Vagina (tissue), 2 donors: ENCODE measurements around the gene PLAAT3.

Experiments
- POLR2AphosphoS5 ChIP-seq, 2 donors: sonication (generic); formaldehyde crosslinking; IDR thresholded peaks; one replicate each; pipeline ENCODE4 v1.9.0; 2017; ENCODE audit warnings: antibody characterized with exemption in 2 of 2, mild to moderate bottlenecking in 2 of 2, low read depth in 1 of 2; ENCODE audit not compliant: insufficient read depth in 1 of 2
- TF ChIP-seq, protein P1 (sequence below), 3 experiments: fragments of 450-650 bp in 2 of 3; fragments of 200-600 bp in 1 of 3; sonication (generic) in 1 of 3; IDR thresholded peaks; one replicate each; pipeline ENCODE4 v1.5.1; 2017 to 2019; ENCODE audit warnings: antibody characterized with exemption in 3 of 3, mild to moderate bottlenecking in 2 of 3, moderate library complexity in 2 of 3

DNA sequence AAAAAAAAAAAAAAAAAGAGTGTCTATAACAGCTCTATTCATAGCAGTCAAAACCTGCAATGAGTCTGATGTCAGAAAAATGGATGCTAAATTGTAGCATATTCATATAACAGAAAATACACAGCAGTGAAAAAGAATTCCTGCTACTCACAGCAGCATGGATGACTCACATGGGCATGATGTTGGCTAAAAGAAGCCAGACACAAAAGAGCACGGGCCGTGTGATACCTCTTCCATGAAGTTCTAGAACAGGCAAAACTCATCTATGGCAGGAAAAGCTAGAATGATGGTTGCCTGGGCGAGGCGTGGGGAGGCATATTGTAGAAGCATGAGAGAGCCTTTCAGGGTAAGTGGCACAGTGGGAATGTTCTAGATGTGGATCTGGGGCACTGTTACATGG lies 18.9 kb downstream of the PLAAT3 start:
- no peak for TF ChIP-seq POLR2AphosphoS5 (IDR thresholded peaks at IDR 0.05; ENCODE audit: insufficient read depth in 1 of 2, low read depth in 1 of 2)
- TF ChIP-seq, protein P1, sequence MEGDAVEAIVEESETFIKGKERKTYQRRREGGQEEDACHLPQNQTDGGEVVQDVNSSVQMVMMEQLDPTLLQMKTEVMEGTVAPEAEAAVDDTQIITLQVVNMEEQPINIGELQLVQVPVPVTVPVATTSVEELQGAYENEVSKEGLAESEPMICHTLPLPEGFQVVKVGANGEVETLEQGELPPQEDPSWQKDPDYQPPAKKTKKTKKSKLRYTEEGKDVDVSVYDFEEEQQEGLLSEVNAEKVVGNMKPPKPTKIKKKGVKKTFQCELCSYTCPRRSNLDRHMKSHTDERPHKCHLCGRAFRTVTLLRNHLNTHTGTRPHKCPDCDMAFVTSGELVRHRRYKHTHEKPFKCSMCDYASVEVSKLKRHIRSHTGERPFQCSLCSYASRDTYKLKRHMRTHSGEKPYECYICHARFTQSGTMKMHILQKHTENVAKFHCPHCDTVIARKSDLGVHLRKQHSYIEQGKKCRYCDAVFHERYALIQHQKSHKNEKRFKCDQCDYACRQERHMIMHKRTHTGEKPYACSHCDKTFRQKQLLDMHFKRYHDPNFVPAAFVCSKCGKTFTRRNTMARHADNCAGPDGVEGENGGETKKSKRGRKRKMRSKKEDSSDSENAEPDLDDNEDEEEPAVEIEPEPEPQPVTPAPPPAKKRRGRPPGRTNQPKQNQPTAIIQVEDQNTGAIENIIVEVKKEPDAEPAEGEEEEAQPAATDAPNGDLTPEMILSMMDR (IDR thresholded peaks at IDR 0.05): no peak
